Fibroblast of gingiva (primary cell): ENCODE measurements around the gene GALNT12.

Experiments
- DNase-seq: peaks from one replicate; pipeline ENCODE4 v3.0.0-alpha.2; 2011; ENCODE audit warnings: low read depth

GALNT12 gene

DNA sequence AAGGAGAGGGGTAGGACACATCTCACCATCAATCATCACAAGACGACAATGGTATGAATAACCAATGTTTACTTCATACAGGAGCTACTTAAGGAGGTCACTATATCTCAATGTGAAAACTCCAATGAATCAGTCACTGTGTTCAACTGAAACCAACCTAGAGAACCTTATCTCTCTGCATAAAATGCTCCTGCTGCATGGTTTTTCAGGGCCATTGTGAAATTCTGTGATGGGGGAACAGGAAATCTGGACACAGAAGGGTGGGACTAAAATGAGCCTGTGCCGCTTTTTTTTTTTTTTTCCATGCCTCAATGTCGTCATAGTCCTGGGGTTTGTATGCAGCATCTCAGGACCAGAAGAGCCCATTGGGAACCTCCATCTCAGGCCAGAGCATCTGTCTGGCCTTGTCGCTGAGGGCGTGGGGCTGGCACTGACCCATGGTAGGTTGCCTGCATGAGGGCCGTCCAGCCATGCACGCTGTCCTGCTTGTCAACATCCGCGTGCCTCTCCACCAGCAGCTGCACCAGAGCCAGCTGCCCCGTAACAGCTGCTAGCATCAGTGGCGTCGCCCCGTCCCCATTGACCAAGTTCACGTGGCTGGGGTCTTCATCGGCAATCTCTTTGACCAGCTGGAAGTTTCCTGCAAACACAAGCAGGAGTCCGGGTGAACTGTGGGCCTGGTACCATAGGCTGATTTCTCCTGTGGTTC lies 23.8 kb upstream of the GALNT12 start:
- DNase-seq: no peak

DNA sequence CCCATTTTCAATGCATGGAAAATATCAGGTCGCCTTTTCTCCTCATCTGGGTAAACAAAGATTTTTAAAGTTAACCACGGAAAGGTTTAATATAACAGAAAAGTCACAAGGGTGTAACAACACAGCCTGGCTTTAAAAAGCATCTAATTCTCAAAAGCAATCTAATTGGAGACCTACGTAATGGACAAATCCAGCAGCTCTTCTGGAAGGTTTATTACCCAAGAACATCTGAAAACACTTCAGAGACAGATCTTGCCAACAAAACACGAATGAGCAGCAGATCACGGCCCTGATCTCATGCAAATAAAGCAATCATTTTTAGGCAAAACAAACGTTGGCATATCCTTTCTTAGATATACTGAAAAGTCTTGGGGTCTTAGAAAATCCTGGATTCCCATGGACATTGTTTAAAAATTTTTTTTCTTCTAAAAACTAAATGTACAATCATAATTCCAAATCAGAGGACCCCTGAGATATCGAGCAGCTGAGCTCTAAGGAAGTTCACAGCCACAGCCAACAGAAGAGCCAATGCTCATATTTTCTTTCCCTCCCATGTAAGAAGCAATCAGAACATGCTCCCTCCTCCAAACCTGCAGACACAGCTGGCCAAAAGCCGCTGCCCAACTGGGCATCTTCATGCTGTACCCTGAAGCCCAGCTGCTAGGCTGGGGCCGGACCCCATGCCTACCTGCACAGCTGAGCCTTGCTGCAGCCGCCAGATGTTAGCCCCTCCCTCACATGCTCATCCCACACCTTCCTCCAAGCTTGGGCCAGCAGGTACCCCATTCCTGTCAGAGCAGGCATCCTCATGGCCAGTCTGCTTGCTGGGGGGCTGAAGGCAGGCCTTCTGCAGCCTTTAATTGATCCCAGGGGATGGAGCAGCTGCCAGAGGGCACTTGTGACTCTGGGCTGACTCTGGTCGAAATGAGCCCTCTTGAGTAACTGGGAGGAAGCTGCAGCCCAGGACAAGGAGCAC lies 22.4 kb upstream of the GALNT12 start:
- DNase-seq: no peak

DNA sequence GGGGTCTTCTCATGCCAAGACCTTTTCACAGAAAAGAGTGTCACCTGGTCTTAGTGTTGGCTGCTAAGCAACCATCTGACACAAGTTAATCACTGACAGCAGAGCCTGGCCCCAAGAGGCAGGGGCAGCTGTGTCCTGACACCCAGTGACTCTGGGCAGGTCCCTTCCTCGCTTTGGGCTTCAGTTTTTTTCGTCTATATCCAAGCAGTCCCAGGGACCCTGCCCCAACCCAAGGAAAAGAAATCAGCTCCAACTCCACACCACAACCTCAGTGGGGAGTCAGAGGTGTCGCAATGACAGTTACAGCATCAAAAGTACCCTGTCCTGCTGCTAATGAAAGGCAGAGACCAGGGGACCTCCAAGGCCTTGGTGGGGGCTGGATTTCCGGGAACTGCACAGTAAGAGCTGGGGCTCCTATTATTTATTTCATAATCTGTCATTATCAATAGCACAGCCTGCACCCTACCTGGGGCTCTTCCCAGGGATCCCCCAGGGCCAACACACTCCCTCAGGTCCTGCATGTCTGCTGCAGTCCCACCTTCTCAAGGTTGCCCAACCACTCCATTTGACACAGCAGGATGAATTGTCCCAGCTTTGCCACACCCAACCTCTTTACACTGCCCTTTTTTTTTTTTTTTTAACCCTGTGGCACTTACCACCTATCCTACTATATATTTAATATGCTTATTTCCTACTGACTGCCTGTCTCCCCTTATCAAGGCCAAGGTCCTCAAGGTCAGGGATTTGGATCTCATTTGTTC lies 20.5 kb upstream of the GALNT12 start:
- no peak for DNase-seq

DNA sequence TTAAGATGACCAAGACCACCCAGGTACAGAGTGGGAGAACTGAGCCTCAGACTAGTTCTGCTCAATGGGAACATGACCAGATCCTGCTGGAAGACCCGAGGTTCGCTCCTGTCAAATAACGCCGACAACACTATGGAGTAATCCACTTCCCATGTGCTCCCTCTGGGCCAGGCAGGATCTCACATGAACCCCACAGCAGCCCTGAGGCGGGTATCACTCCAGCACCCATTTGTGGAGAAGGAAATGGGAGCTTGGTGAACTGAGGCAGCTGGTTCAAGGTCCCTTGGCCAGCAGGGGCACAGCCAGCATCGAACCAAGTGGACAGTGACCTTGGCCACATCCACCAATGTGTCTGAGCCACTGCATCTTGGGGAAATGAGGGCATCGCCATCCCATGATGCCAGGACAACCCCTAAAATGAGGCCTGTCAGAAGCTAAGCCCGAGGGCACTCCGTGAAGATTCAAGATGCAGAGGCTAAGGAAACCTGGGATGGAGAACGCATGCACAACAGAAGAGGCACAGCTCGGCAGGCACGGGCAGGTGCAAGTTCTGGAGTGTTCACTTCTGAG lies 19.6 kb upstream of the GALNT12 start:
- DNase-seq: no peak

DNA sequence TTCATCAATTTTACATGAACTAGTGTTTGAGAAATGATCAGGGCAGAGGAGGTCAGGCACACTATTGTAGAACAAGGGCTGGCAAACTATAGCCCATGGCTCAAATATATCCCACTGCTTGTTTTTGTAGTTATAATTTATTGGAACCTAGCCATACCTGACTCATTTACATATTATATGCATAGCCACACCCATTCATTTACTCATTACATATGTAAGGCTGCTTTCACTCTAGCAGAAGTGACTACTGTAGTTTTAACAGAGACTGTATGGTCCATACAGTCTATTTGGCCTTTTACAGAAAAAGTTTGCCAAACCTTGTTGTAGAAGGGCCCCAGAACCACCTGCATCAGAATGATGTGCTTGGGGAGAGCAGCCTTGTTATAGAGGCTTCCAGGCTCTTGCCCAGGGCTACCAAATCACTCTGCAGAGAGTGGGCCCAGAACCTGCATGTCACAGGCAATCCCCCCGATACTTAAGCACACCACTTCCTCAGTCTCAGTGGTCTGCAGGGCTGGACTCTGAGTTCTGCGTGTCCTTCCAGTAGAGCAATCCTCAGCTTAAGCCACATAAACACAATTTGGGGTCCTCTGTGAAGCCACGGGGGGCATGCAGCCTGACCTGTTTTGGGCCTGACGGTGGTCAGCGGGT lies 17.9 kb upstream of the GALNT12 start:
- DNase-seq: no peak

DNA sequence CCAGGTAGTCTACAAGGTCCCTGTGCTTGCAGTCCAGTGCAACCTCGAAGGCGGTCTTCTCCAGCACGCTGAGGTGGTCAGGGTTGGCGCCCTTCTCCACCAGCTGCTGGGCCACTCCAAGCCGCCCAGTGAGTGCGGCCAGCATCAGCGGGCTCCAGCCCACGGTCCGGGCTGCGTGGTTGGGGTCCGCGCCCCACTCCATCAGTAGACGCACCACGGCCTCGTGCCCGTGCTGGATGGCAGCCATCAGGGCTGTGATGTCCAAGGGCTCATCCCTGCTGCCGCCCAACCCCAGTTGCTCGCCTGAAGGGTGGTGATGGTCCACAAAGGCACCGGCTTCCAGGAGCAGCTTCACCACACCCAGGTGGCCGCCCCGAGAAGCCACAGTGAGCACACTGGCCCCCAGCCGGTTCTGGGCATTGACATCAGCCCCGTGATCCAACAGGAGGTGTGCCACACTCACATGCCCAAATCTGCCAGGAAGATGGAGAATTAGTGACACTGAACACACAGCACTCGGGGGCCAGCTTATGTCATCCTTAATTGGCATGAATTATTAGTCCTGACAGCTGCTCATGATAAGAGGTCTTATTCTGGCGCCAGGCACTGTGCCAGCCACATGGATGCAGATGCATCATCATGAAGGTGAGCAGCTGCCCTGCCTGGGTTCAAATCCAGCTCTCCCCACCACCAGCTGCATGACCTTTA lies 17.2 kb upstream of the GALNT12 start:
- no peak for DNase-seq

DNA sequence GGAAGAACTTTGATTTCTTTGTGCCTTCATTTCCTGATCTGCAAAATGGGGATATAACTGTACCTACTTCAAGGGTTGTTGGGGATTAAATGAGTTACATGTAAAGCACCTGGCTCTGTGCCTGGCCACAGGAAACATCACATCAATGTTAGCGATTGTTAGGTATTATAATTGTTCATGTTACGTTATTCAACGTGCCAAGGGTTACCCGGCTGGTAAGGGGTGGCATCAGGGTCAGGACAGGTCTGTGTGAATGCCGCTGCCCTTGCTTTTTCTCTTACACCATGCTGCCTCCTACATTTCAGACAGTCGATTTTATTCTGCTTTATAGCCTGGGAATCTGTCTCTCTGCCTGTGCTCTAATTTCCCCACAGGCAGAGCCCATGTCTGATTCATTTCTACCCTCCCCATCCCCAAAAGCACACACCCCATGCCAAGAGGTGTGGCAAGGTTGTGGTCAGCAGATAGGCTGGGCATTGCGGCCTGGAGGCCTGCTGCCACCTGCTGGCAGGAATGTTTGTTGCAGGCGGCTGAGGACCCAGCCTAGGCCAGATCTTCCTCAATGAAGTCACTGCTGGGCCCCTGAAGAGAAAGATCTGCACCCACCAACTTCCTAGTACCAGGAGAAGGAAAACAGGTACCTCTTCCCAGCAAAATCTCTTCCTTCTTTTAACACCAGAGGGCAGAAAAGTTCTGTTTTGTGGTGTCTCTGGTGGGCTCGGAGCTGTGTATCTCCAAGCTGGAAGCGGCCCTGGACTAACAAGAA lies 16.4 kb upstream of the GALNT12 start:
- peak; percentile 95 for DNase-seq

DNA sequence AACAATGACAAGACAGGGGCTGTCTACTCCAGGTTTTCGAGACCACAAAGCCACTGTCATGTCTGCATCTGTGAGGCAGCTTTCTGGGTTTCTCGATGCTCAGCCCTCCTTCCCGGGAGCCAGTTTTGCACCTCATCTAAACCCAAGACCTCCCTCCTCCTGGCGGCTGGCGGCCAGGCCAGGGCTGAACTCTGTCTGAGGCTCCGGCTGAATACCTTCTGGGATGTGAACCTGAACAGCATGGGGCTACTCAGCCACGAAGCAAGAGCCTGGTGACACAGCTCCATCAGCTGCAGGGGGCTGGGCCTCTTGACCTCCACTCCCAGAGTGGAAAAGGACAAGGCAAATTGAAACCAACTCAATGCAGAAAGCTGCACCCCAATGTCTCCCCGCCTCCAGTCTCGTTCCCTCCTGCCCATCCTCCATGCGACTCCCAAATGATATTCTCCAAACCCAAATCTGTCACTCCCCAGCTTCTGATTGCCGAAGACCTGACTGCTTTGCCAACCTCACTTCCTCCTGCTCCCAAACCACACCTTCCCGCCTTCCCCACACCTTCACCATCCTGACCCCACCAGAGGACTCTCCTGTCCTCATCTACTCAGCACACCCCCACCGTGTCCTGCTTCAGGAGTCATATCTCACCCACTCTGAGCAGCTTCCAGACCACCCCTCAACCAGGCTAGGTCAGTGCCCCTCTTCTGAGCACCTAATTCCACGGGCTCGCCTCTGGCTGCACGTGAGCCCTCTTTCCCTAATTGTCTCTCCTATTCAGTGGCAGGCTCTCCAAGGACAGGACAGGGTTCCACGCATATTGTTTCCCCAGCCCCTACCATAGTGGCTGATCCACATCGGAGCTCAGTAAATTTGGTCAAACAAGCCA lies 15.6 kb upstream of the GALNT12 start:
- DNase-seq: no peak

DNA sequence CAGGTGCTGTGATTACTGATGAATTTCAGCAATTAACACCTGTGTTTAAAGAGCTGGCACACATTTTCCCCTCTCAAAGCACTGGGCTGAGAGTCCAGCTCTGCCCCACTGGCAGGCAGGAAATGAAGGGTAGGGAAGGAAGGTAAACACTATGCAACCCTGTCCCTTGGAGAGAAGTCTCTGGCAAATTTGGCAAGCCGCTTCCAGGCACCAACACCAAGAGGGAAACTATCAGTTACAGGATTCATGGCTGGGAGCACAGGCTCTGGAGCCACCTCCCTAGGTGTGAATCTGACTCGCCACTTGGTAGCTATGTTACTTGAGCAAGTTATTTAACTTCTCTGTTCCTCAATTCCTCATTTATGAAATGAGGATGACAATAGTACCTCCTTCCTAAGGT lies 14.4 kb upstream of the GALNT12 start:
- no peak for DNase-seq

DNA sequence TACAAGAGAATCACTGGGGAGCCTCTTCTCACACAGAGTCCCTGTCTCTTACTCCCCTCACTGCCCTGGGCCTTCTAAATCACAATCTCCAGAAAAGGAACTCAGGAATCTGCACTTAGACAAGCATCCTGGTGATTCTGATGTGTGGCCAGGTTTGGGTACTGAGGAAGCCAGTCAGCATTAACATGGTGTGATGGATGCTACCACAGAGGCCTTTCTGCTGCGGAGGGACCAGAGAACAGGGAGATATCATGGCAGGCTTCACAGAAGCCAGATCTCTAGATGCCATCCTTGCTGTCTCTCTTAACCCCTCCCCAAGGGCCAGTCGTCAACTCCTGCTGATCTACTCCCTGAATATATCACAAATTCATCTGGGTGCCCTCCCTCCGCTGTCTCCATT lies 12.7 kb upstream of the GALNT12 start:
- no peak for DNase-seq

DNA sequence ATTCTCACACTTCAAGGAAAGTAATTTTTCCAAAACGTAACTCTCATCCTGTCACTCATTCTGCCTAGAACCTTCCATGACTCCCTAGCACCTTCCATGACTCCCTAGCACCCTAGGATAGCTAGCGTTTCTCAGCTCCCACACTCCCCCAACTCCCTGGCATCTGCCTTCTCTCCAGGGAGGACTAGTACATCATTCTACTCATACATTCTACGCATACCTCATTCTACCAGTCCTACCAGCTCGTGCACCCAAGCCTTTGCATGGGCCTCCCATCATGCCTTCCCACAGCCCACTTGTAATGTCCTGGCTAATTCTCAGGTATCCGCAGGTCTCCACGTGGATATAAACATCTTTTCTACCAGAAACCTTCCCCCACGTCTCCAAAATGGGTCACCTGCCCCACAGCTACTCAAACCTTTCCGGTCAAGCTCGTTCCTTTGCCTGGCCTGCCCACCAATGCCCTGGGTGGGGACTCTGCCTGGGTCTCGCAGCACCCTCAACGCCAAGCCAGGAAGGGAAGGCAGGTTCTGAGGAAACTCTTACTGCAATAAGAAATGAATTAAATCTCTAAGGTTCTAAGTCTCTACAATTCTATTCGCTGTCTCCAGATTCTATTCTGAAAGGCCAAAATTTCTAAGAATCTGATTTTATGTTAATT lies 12.0 kb upstream of the GALNT12 start:
- no peak for DNase-seq

DNA sequence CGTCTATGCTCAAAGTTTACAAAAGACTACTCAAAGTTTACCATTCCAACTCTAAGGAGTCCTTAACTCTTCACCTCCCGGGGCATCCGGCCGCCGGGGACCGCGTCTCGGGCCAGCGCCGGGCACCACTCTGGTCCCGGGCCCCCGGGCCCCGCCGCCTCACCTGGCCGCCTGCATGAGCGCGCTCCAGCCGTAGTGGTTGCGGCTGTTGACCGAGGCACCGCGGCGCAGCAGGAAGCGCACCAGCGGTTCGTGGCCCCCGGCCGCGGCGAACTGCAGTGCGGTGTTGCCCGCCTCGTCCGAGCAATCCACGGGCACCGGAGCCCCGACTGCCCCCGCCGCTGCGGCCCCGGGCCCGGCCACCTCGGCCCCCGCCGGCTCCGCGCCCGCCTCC lies 11.5 kb upstream of the GALNT12 start:
- no peak for DNase-seq

DNA sequence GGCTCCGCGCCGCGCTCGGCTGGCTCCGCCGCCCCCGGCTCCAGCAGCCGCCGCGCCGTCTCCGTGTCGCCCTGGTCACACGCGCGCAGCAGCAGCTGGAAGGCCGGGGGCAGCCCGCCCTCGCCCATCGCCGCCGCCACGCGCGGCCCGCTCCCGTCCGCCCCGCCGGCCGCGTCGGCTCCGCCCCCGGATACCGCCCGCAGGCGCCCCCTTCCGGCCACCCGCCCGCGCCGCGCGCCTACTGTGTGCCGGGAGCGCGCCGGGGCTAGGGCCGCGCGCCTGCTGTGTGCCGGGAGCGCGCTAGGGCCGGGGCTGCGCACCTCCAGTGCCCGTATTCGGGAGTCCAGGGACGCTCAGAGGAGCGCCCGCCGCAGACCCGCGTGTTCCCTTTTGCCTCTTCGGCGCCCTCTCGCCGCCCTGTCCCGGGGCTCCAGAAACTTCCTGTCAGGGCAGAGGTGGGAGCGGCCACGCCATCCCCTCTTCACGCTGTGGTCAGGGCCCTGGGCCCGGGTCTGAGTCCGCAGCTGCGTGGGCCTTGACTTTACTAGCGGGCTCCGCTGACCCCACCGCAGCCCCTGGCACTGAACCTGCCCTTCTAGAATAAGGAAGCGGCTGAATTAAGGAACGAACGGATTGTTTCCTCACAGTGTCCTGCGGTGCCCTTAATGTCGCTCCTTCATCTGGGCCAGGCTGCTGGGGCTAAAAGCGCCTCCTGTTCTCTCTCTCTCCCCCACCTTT lies 10.9 kb upstream of the GALNT12 start, which contains the start of gene ANKS6:
Gene ANKS6, minus strand, starts transcription at position 192 of the 738 bp plus-strand sequence. Its CDS starts 64 bp downstream, at position 128.
- DNase-seq: peak; percentile 69

DNA sequence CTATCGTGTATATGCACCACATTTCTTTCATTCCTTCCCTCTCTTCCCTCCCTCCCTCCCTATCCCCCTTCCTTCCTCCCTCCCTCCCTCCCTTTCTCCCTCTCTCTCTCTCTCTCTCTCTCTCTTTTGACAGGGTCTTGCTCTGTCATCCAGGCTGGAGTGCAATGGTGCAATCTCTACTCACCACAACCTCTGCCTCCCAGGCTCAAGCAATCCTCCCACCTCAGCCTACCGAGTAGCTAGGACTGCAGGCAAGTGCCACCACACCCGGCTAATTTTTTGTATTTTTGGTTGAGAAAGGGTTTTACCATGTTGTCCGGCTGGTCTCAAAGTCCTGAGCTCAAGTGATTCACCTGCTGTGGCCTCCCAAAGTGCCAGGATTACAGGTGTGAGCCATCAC lies 10.0 kb upstream of the GALNT12 start:
- no peak for DNase-seq

DNA sequence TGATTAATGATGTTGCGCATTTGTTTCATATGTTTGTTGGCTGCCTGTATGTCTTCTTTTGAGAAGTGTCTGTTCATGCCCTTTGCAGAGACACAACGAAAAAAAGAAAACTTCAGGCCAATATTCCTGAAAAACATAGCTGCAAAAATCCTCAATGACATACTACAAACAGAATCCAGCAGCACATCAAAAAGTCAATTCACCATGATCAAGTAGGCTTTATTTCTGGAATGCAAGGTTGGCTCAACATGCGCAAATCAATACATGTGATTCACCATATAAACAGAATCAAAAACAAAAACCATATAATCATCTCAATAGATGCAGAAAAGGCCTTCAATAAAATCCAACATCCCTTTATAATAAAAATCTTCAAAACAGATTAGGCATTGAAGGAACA lies 9.2 kb upstream of the GALNT12 start:
- DNase-seq: no peak

DNA sequence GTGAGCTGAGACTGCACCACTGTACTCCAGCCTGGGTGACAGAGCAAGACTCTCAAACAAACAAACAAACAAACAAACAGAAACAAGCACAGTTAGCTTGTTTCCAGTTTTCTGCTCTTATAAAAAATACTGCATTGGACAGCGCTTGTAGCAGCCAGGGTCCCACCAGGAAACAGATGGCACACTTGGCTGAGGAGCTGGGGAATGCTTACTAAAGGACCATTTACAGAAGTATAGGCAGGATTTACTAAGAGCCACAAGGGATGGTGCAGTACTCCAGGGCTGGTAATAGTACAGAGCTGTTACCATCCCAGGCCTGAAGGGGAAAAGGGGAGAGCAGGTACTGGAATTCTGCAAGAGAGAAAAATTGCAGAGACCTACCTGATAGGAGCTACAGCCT lies 5.9 kb upstream of the GALNT12 start:
- no peak for DNase-seq

DNA sequence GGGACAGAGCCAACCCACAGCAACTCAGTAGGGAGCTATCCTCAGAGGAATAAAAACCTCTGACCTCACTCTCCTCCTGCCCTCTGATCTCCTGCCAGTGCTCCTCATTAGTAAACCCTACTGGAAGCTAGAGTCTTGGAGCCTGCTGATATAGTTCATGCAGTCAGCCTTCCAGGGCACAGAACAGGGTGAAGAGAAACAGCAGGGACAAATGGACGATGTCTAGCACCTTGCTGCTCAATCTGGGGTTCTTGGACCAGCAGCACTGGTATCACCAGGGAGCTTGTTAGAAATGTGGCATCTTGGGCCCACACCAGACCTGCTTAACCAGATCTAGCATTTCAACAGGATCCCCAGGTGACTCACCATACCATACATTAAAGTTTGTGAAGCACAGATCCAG lies 5.5 kb upstream of the GALNT12 start:
- DNase-seq: no peak

DNA sequence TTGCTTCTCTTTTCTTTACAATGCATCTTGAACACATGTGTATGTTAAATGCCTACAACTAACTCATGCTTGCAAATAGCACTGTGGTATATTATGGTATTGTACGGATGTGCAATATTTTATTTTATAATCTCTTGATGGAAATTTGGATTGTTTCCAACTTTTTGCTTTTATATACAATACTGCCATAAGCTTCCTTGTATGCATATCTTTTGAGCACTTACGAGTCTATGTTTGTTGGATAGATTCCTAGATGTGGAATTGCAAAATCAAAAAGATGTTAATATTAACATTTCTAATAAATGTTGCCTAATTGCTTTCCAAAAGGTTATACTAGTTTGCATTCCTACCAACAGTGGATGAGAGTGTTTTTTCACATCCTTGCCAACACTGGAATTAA lies 3.4 kb upstream of the GALNT12 start:
- no peak for DNase-seq
